ENCODE results near the gene APPL1. TPM values are rescaled to one million over a fixed set of nuclear protein-coding genes. Genes with fewer than 3 reads are reported as not detected.
A peak's percentile ranks its signal among the peaks of the same experiment; 100 is the strongest.

Gene APPL1
- total and polyA plus RNA-seq, 8 donors: 8.7 to 46.1 (median 35.6) TPM

GRCh38 chr3:57194641-57195040 is 32.9 kb upstream of the APPL1 start:
- no peaks in the 10 kb centered on the region for H3K36me3 ChIP-seq
- no peaks in the 10 kb centered on the region for H3K4me1 ChIP-seq
- no peak for TF ChIP-seq CTCF (IDR thresholded peaks at IDR 0.05)
- H3K9me3 ChIP-seq: no peaks in the 10 kb centered on the region
- no peaks in the 10 kb centered on the region for H3K27me3 ChIP-seq
- ATAC-seq (no peak), FAIRE-seq (no peak), DNase-seq (no peak)
- H3K27ac ChIP-seq: no peak overlapping the region
- intact Hi-C loops (cut with DNase I): no loop called here
- no peak overlapping the region for H3K4me3 ChIP-seq
- WGBS, 2 donors: 78 to 87% methylated on average over 4 of the region's 4 CpGs

GRCh38 chr3:57199895-57200297 is 27.6 kb upstream of the APPL1 start, which contains the start of gene HESX1:
TSS of gene HESX1 (minus strand) at chr3:57199978. CDS start at chr3:57199918, 60 bp downstream.
- Histone ChIP-seq H3K4me3 (no peak within 1 kb of the TSS), H3K36me3 (no peaks in the 10 kb centered on the region), H3K27me3 (no peaks in the 10 kb centered on the region), H3K27ac (no peak within 1 kb of the TSS), H3K4me1 (no peaks in the 10 kb centered on the region), H3K9me3 (no peaks in the 10 kb centered on the region)
- no peak for FAIRE-seq
- intact Hi-C loops (cut with DNase I): no loop called here
- WGBS, 2 donors: 63 to 67% methylated on average over 4 of the region's 4 CpGs
- no peak for DNase-seq
- TF ChIP-seq CTCF (IDR thresholded peaks at IDR 0.05): no peak
- ATAC-seq: no peak

GRCh38 chr3:57206423-57206822 is 21.1 kb upstream of the APPL1 start:
- Histone ChIP-seq H3K9me3 (no peaks in the 10 kb centered on the region), H3K36me3 (no peaks in the 10 kb centered on the region), H3K27me3 (no peaks in the 10 kb centered on the region), H3K27ac (no peak overlapping the region), H3K4me1 (no peaks in the 10 kb centered on the region), H3K4me3 (no peak overlapping the region)
- FAIRE-seq (no peak), DNase-seq (no peak), ATAC-seq (no peak)
- intact Hi-C loops (cut with DNase I): no loop called here
- WGBS, 2 donors: 81 to 83% methylated on average over 2 of the region's 2 CpGs
- no peak for TF ChIP-seq CTCF (IDR thresholded peaks at IDR 0.05)

GRCh38 chr3:57221883-57222282 is 5.6 kb upstream of the APPL1 start:
- 36 to 46% methylated on average over 2 of the region's 2 CpGs for WGBS, 2 donors
- peak; percentile 48 to 75 (median 56) for ATAC-seq

More at GRCh38 chr3:57221883-57222282, 5.6 kb upstream of the APPL1 start:
- Histone ChIP-seq H3K4me3 (no peak overlapping the region), H3K27me3 (no peaks in the 10 kb centered on the region), H3K27ac (no peak overlapping the region), H3K4me1 (peaks cover 0 to 14% (median 14%) of the 10 kb centered on the region in 3 donors), H3K36me3 (no peaks in the 10 kb centered on the region), H3K9me3 (no peaks in the 10 kb centered on the region)
- intact Hi-C loops (cut with DNase I): loop anchor here in 2 of 3 donors (10.0 kb wide), 2 partner anchors 117 to 127 kb away; no protein-coding TSS in a partner anchor
- FAIRE-seq (no peak), DNase-seq (no peak)
- peak in 2 of 4 donors; percentile 11 to 12 for TF ChIP-seq CTCF (IDR thresholded peaks at IDR 0.05)

All from pancreas (tissue), 10 donors.